Measurements from ENCODE around the gene PGM5.

PGM5 gene

DNA sequence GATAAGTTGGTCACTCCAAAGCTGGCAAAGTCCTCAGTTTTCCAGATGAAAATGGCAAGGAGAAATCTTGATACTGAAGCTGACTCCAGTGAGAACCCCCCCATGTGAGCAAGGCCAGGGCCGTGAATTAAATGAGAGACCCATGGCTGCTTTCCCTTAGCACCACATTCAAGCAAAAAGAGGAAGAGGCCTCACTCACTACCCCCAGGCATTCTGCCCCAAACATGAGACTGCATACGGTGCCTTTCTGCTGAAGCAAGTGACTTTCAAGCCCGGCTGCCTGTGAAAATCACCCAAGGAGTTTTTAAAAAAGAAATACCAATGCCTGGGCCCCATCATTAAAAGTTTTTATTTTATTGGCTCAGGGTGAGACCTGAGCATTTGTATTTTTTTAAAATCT, 117.4 kb downstream of the PGM5 start:
- Histone ChIP-seq H3K79me2 (ENCODE audit: insufficient read depth, low read length) (no peaks in the 10 kb centered on the region), H2AFZ (ENCODE audit: low read length) (no peak overlapping the region), H3F3A (ENCODE audit: low read depth) (no peaks in the 10 kb centered on the region), H3K9me3 (ENCODE audit: insufficient read depth, low read depth, low read length) (no peaks in the 10 kb centered on the region), H3K36me3 (ENCODE audit: insufficient read depth, low read length) (no peaks in the 10 kb centered on the region), H3K4me1 (ENCODE audit: insufficient read depth, low read length, poor library complexity, severe bottlenecking) (no peaks in the 10 kb centered on the region), H3K27me3 (ENCODE audit: insufficient read depth, low read length, poor library complexity, severe bottlenecking) (no peaks in the 10 kb centered on the region), H3K4me2 (ENCODE audit: low read depth, low read length, poor library complexity, severe bottlenecking) (no peak overlapping the region), H3K9me2 (replicated peaks; ENCODE audit: low read depth, low read length) (no peaks in the 10 kb centered on the region), H4K20me1 (ENCODE audit: insufficient read depth, low read length, poor library complexity, severe bottlenecking) (no peaks in the 10 kb centered on the region), H3K9ac (ENCODE audit: low read depth, low read length, poor library complexity, severe bottlenecking) (no peak overlapping the region), H3K4me3 (ENCODE audit: low read length, poor library complexity, severe bottlenecking) (no peak overlapping the region)
- TF ChIP-seq, protein P1, sequence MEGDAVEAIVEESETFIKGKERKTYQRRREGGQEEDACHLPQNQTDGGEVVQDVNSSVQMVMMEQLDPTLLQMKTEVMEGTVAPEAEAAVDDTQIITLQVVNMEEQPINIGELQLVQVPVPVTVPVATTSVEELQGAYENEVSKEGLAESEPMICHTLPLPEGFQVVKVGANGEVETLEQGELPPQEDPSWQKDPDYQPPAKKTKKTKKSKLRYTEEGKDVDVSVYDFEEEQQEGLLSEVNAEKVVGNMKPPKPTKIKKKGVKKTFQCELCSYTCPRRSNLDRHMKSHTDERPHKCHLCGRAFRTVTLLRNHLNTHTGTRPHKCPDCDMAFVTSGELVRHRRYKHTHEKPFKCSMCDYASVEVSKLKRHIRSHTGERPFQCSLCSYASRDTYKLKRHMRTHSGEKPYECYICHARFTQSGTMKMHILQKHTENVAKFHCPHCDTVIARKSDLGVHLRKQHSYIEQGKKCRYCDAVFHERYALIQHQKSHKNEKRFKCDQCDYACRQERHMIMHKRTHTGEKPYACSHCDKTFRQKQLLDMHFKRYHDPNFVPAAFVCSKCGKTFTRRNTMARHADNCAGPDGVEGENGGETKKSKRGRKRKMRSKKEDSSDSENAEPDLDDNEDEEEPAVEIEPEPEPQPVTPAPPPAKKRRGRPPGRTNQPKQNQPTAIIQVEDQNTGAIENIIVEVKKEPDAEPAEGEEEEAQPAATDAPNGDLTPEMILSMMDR (conservative IDR thresholded peaks at IDR 0.05; ENCODE audit: low read length), result no peak
- no peak for TF ChIP-seq EZH2phosphoT487 (IDR thresholded peaks at IDR 0.05; ENCODE audit: borderline replicate concordance)

DNA sequence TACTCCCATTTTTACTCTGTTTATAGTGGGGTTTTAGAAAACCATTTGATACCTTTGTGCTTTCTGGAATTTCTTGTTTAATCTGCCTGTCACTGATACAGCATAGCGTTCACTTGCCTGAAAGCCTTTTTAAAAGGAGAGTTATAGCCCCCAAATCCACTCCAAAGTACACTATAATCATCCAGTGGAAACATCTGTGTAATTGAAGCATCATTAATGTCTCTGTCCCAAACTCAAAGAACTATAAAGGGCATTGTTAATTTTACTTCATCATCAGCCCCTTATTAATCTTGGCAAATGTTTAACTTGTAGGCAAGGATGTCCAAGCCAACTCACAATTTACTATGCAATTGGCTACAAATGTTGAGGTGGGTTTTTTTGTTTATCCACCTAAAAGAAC, 120.0 kb downstream of the PGM5 start:
- Histone ChIP-seq H3F3A (ENCODE audit: low read depth) (no peaks in the 10 kb centered on the region), H3K9ac (ENCODE audit: low read depth, low read length, poor library complexity, severe bottlenecking) (no peak overlapping the region), H3K4me3 (ENCODE audit: low read length, poor library complexity, severe bottlenecking) (no peak overlapping the region), H3K4me2 (ENCODE audit: low read depth, low read length, poor library complexity, severe bottlenecking) (no peak overlapping the region), H3K36me3 (ENCODE audit: insufficient read depth, low read length) (no peaks in the 10 kb centered on the region), H3K79me2 (ENCODE audit: insufficient read depth, low read length) (no peaks in the 10 kb centered on the region), H4K20me1 (ENCODE audit: insufficient read depth, low read length, poor library complexity, severe bottlenecking) (no peaks in the 10 kb centered on the region), H3K4me1 (ENCODE audit: insufficient read depth, low read length, poor library complexity, severe bottlenecking) (no peaks in the 10 kb centered on the region), H2AFZ (ENCODE audit: low read length) (no peak overlapping the region), H3K27me3 (ENCODE audit: insufficient read depth, low read length, poor library complexity, severe bottlenecking) (no peaks in the 10 kb centered on the region), H3K9me2 (replicated peaks; ENCODE audit: low read depth, low read length) (no peaks in the 10 kb centered on the region), H3K9me3 (ENCODE audit: insufficient read depth, low read depth, low read length) (no peaks in the 10 kb centered on the region)
- TF ChIP-seq, protein P1 (conservative IDR thresholded peaks at IDR 0.05; ENCODE audit: low read length), result no peak
- no peak for TF ChIP-seq EZH2phosphoT487 (IDR thresholded peaks at IDR 0.05; ENCODE audit: borderline replicate concordance)

DNA sequence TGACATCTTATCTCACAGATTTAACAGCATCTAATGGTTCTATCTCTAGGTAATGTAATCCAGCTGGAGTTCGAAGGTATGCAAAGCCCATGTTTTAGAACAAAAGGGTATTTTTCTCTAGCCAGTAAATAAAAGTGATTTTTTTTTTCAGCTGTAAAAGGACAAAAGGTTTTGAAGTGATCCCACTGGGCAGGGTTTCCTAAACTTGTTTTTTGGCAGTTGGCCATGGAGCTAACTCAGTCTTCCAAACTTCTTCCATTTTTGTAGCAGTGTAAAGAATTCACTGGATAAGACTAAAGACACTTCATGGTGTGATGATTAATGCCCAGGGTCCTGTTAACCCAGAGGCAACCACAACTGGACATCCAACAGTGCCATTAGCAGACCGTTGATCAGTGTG, 120.4 kb downstream of the PGM5 start:
- H2AFZ ChIP-seq (ENCODE audit: low read length), result no peak overlapping the region

More for the DNA sequence above, 120.4 kb downstream of the PGM5 start:
- TF ChIP-seq EZH2phosphoT487 (IDR thresholded peaks at IDR 0.05; ENCODE audit: borderline replicate concordance), result no peak
- TF ChIP-seq, protein P1 (conservative IDR thresholded peaks at IDR 0.05; ENCODE audit: low read length), result no peak
- H3K36me3 ChIP-seq (ENCODE audit: insufficient read depth, low read length), result no peaks in the 10 kb centered on the region
- no peaks in the 10 kb centered on the region for H4K20me1 ChIP-seq (ENCODE audit: insufficient read depth, low read length, poor library complexity, severe bottlenecking)
- no peaks in the 10 kb centered on the region for H3K9me3 ChIP-seq (ENCODE audit: insufficient read depth, low read depth, low read length)
- H3K4me3 ChIP-seq (ENCODE audit: low read length, poor library complexity, severe bottlenecking), result no peak overlapping the region
- peaks cover under 1% of the 10 kb centered on the region for H3K4me1 ChIP-seq (ENCODE audit: insufficient read depth, low read length, poor library complexity, severe bottlenecking)
- no peak overlapping the region for H3K4me2 ChIP-seq (ENCODE audit: low read depth, low read length, poor library complexity, severe bottlenecking)
- H3F3A ChIP-seq (ENCODE audit: low read depth), result no peaks in the 10 kb centered on the region
- no peak overlapping the region for H3K9ac ChIP-seq (ENCODE audit: low read depth, low read length, poor library complexity, severe bottlenecking)
- H3K79me2 ChIP-seq (ENCODE audit: insufficient read depth, low read length), result no peaks in the 10 kb centered on the region
- no peaks in the 10 kb centered on the region for H3K27me3 ChIP-seq (ENCODE audit: insufficient read depth, low read length, poor library complexity, severe bottlenecking)
- H3K9me2 ChIP-seq (replicated peaks; ENCODE audit: low read depth, low read length), result no peaks in the 10 kb centered on the region
